Smooth muscle cell (in vitro differentiated cells): ENCODE measurements around the gene AKIRIN2. TPM values are rescaled to one million over a fixed set of nuclear protein-coding genes. Genes with fewer than 3 reads are reported as not detected.
A peak's percentile ranks its signal among the peaks of the same experiment; 100 is the strongest.

ENCODE experiments used
- DNase-seq: peaks from one replicate; lab custom pipeline; 2025; ENCODE audit not compliant: unreplicated experiment; lab: John Stamatoyannopoulos, UW
- H2AFZ ChIP-seq: fragments of 200-600 bp; sonication (generic); 2 replicates; pipeline ENCODE4 v1.6.0; 2016; ENCODE audit warnings: antibody characterized with exemption, low read depth, mild to moderate bottlenecking
- H3F3A ChIP-seq: fragments of 200-600 bp; sonication (generic); 2 replicates; pipeline ENCODE4 v1.6.0; 2017; ENCODE audit warnings: antibody characterized with exemption, low read depth
- H3K27ac ChIP-seq: fragments of 200-600 bp; sonication (generic); 2 replicates; pipeline ENCODE4 v1.5.1; 2016; ENCODE audit warnings: low read depth, mild to moderate bottlenecking
- H3K27me3 ChIP-seq: fragments of 200-600 bp; sonication (generic); 2 replicates; pipeline ENCODE4 v1.6.1; 2016; ENCODE audit warnings: low read depth, mild to moderate bottlenecking
- H3K36me3 ChIP-seq: fragments of 200-600 bp; sonication (generic); 2 replicates; pipeline ENCODE4 v1.5.1; 2016; ENCODE audit warnings: low read depth
- H3K4me1 ChIP-seq: fragments of 200-600 bp; sonication (generic); 2 replicates; pipeline ENCODE4 v1.5.1; 2016; ENCODE audit warnings: low read depth
- H3K4me2 ChIP-seq: fragments of 200-600 bp; sonication (generic); 2 replicates; pipeline ENCODE4 v1.6.0; 2016; ENCODE audit warnings: mild to moderate bottlenecking
- H3K4me3 ChIP-seq: fragments of 200-600 bp; sonication (generic); 2 replicates; pipeline ENCODE4 v1.5.1; 2016; ENCODE audit warnings: mild to moderate bottlenecking
- H3K79me2 ChIP-seq: fragments of 200-600 bp; sonication (generic); 2 replicates; pipeline ENCODE4 v1.6.0; 2016; ENCODE audit warnings: low read depth, mild to moderate bottlenecking
- H3K9ac ChIP-seq: fragments of 200-600 bp; sonication (generic); 2 replicates; pipeline ENCODE4 v1.6.0; 2016; ENCODE audit warnings: low read depth
- H3K9me3 ChIP-seq: fragments of 200-600 bp; sonication (generic); replicated peaks from 2 replicates; pipeline ENCODE4 v1.5.1; 2016; ENCODE audit warnings: low read depth
- H4K20me1 ChIP-seq: fragments of 200-600 bp; sonication (generic); 2 replicates; pipeline ENCODE4 v1.6.0; 2016; ENCODE audit warnings: low read depth
- CTCF ChIP-seq: fragments of 200-600 bp; sonication (generic); IDR thresholded peaks from 2 replicates; pipeline ENCODE4 v1.5.1; 2017; ENCODE audit warnings: borderline replicate concordance, mild to moderate bottlenecking, antibody characterized with exemption; ENCODE audit not compliant: insufficient read depth, poor library complexity, severe bottlenecking
- WGBS: methylation state at CpG from one replicate; pipeline ENCODE4 v1.1.7; 2016; ENCODE audit warnings: low lambda C conversion rate; 5-methylcytosine and 5-hydroxymethylcytosine counted together
- polyA plus RNA-seq: library from polyadenylated mRNA; unstranded; fragments of >200 nt; fragmentation: Nextera tagmentation; extraction: Ambion mirVana; gene quantifications from 2 replicates; pipeline ENCODE4 v1.2.1, GENCODE V29; 2016
- total RNA-seq: library from RNA; depleted of rRNA; stranded (reverse); fragments of >200 nt; gene quantifications from 2 replicates; pipeline ENCODE4 v1.2.3, GENCODE V29; 2014

AKIRIN2 gene
- total and polyA plus RNA-seq, 2 experiments from 2014 or later = 29.6 to 60.3 TPM

- H3K9me3 ChIP-seq = no peaks in the 10 kb centered on the region
- H2AFZ ChIP-seq = no peak overlapping the region
- H3K27me3 ChIP-seq = no peaks in the 10 kb centered on the region
- TF ChIP-seq CTCF = no peak
- H4K20me1 ChIP-seq = peaks cover 100% of the 10 kb centered on the region
- H3F3A ChIP-seq = peaks cover 7% of the 10 kb centered on the region
- H3K27ac ChIP-seq = no peak overlapping the region
- no peak for DNase-seq
- H3K4me3 ChIP-seq = no peak overlapping the region
- no peak overlapping the region for H3K9ac ChIP-seq
- peaks cover 100% of the 10 kb centered on the region for H3K79me2 ChIP-seq
- 92% methylated on average over 1 of the region's 1 CpG for WGBS
- peaks cover 9% of the 10 kb centered on the region for H3K4me1 ChIP-seq
- H3K36me3 ChIP-seq = no peaks in the 10 kb centered on the region
- no peak overlapping the region for H3K4me2 ChIP-seq
These were observed 17.0 kb downstream of the AKIRIN2 start for GRCh38 chr6:87684895-87685654.

- Histone ChIP-seq H3F3A (peaks cover 7% of the 10 kb centered on the region), H3K9ac (no peak overlapping the region), H3K27ac (no peak overlapping the region), H3K79me2 (peaks cover 99% of the 10 kb centered on the region), H3K4me3 (no peak overlapping the region), H3K4me2 (no peak overlapping the region), H4K20me1 (peaks cover 100% of the 10 kb centered on the region), H3K36me3 (no peaks in the 10 kb centered on the region), H3K27me3 (no peaks in the 10 kb centered on the region), H2AFZ (no peak overlapping the region), H3K4me1 (peaks cover 9% of the 10 kb centered on the region), H3K9me3 (no peaks in the 10 kb centered on the region)
- WGBS = 92% methylated on average over 3 of the region's 3 CpGs
- TF ChIP-seq CTCF = no peak
- DNase-seq = no peak
These were observed 18.1 kb downstream of the AKIRIN2 start for GRCh38 chr6:87683890-87684289.

GRCh38 chr6:87682310-87682709 lies 19.7 kb downstream of the AKIRIN2 start:
- peaks cover 97% of the 10 kb centered on the region for H3K79me2 ChIP-seq
- H4K20me1 ChIP-seq = peaks cover 99% of the 10 kb centered on the region
- H3F3A ChIP-seq = peaks cover 6% of the 10 kb centered on the region
- no peaks in the 10 kb centered on the region for H3K9me3 ChIP-seq
- H3K4me1 ChIP-seq = peaks cover 9% of the 10 kb centered on the region
- no peak for TF ChIP-seq CTCF
- H3K27ac ChIP-seq = peak overlapping the region; percentile 23
- H3K4me3 ChIP-seq = no peak overlapping the region
- no peak overlapping the region for H3K9ac ChIP-seq
- H3K27me3 ChIP-seq = no peaks in the 10 kb centered on the region
- H3K4me2 ChIP-seq = peak overlapping the region; percentile 34
- H2AFZ ChIP-seq = no peak overlapping the region
- no peak for DNase-seq
- H3K36me3 ChIP-seq = peaks cover 5% of the 10 kb centered on the region
